HuH-7 (cell line): ENCODE measurements around the gene SDHAF2.
A peak's percentile ranks its signal among the peaks of the same experiment; 100 is the strongest.
"Not testable (repeated sequence)": the region's sequence is repeated elsewhere in the genome, so short reads cannot be mapped to it uniquely, and the experiment has no call there.

Source experiments
- DNase-seq: peaks from one replicate; pipeline ENCODE4 v3.0.0; 2011; ENCODE audit warnings: low spot score

The SDHAF2 gene

GRCh38 chr11:61476371-61476770 lies 46.4 kb downstream of the SDHAF2 start:
- no peak for DNase-seq

- DNase-seq, result no peak
These were observed 47.2 kb downstream of the SDHAF2 start for GRCh38 chr11:61477126-61477525.

GRCh38 chr11:61477727-61478148 lies 47.8 kb downstream of the SDHAF2 start:
- peak; percentile 94 for DNase-seq

GRCh38 chr11:61479360-61480058 lies 49.6 kb downstream of the SDHAF2 start:
- DNase-seq, result not testable (repeated sequence)

GRCh38 chr11:61480261-61480993 lies 50.5 kb downstream of the SDHAF2 start:
- no peak for DNase-seq

GRCh38 chr11:61480994-61481335 lies 51.0 kb downstream of the SDHAF2 start:
- no peak for DNase-seq

- no peak for DNase-seq
These were observed 51.9 kb downstream of the SDHAF2 start for GRCh38 chr11:61481806-61482205.

- DNase-seq, result peak; percentile 95
These were observed 52.6 kb downstream of the SDHAF2 start for GRCh38 chr11:61482513-61482912.

GRCh38 chr11:61484541-61484940 lies 54.6 kb downstream of the SDHAF2 start:
- DNase-seq, result no peak

GRCh38 chr11:61485080-61485479 lies 55.2 kb downstream of the SDHAF2 start:
- no peak for DNase-seq

- DNase-seq, result no peak
These were observed 56.2 kb downstream of the SDHAF2 start for GRCh38 chr11:61486011-61486620.

GRCh38 chr11:61486779-61487178 lies 56.9 kb downstream of the SDHAF2 start:
- DNase-seq, result no peak

- no peak for DNase-seq
These were observed 57.6 kb downstream of the SDHAF2 start for GRCh38 chr11:61487342-61488025.

- DNase-seq, result no peak
These were observed 58.8 kb downstream of the SDHAF2 start for GRCh38 chr11:61488651-61489291.

- no peak for DNase-seq
These were observed 60.2 kb downstream of the SDHAF2 start for GRCh38 chr11:61489833-61490721.

GRCh38 chr11:61491736-61492395 lies 61.9 kb downstream of the SDHAF2 start:
- no peak for DNase-seq

- DNase-seq, result no peak
These were observed 64.5 kb downstream of the SDHAF2 start for GRCh38 chr11:61494381-61494961.

- DNase-seq, result no peak
These were observed 66.1 kb downstream of the SDHAF2 start for GRCh38 chr11:61495801-61496601.
